HepG2 (cell line): ENCODE data around the gene RSPH4A. TPM values are rescaled to one million over a fixed set of nuclear protein-coding genes. Genes with fewer than 3 reads are reported as not detected.

ENCODE experiments used
- AKNA ChIP-seq: sonication (generic); formaldehyde crosslinking; IDR thresholded peaks from 2 replicates; pipeline ENCODE4 v1.4.0; 2020; ENCODE audit warnings: missing genetic modification reagents, borderline replicate concordance
- ARNT ChIP-seq: fragments of 450-650 bp; IDR thresholded peaks from 2 replicates; pipeline ENCODE4 v1.6.1; 2017
- CCDC6 ChIP-seq: sonication (generic); formaldehyde crosslinking; IDR thresholded peaks from 2 replicates; pipeline ENCODE4 v1.8.1; 2022; ENCODE audit warnings: mild to moderate bottlenecking, missing genetic modification reagents, moderate library complexity
- EED ChIP-seq: sonication (generic); formaldehyde crosslinking; IDR thresholded peaks from 2 replicates; pipeline ENCODE4 v1.5.0; 2020; ENCODE audit warnings: mild to moderate bottlenecking, missing genetic modification reagents
- GATA4 ChIP-seq: sonication (generic); IDR thresholded peaks from 2 replicates; pipeline ENCODE4 v1.6.1; 2016; ENCODE audit warnings: antibody characterized with exemption, low read depth, borderline replicate concordance
- IRF1 ChIP-seq: sonication (generic); formaldehyde crosslinking; IDR thresholded peaks from 2 replicates; pipeline ENCODE4 v1.4.0; 2020; ENCODE audit warnings: low read depth, mild to moderate bottlenecking, missing genetic modification reagents
- KDM4B ChIP-seq: sonication (generic); formaldehyde crosslinking; IDR thresholded peaks from 2 replicates; pipeline ENCODE4 v1.4.0; 2020; ENCODE audit warnings: missing genetic modification reagents
- MED8 ChIP-seq: sonication (generic); formaldehyde crosslinking; IDR thresholded peaks from 2 replicates; pipeline ENCODE4 v1.8.1; 2023; ENCODE audit warnings: mild to moderate bottlenecking, missing genetic modification reagents; ENCODE audit not compliant: insufficient replicate concordance
- POLR2AphosphoS2 ChIP-seq: IDR thresholded peaks from 2 replicates; pipeline ENCODE4 v1.6.1; 2011; ENCODE audit warnings: low read depth, low read length, improper control_type of control experiment
- PRPF4 ChIP-seq: fragments of 200-400 bp; formaldehyde crosslinking; IDR thresholded peaks from 2 replicates; pipeline ENCODE4 v1.6.1; 2016; ENCODE audit warnings: low read length, low read depth; ENCODE audit not compliant: poor library complexity, severe bottlenecking
- RAD51 ChIP-seq: fragments of 450-650 bp; IDR thresholded peaks from 2 replicates; pipeline ENCODE4 v1.6.1; 2016; ENCODE audit warnings: borderline replicate concordance
- RORA ChIP-seq: sonication (generic); formaldehyde crosslinking; IDR thresholded peaks from 2 replicates; pipeline ENCODE4 v1.5.0; 2020; ENCODE audit warnings: mild to moderate bottlenecking, missing genetic modification reagents, moderate library complexity
- SMC3 ChIP-seq: IDR thresholded peaks from 2 replicates; pipeline ENCODE4 v1.6.1; 2011; ENCODE audit warnings: low read length, improper control_type of control experiment
- STAG1 ChIP-seq: sonication (generic); formaldehyde crosslinking; IDR thresholded peaks from 2 replicates; pipeline ENCODE4 v1.4.0; 2020; ENCODE audit warnings: missing genetic modification reagents
- ZFP37 ChIP-seq: sonication (generic); formaldehyde crosslinking; IDR thresholded peaks from 2 replicates; pipeline ENCODE4 v1.4.0; 2020; ENCODE audit warnings: missing genetic modification reagents, borderline replicate concordance
- ZNF12 ChIP-seq: sonication (generic); formaldehyde crosslinking; IDR thresholded peaks from 2 replicates; pipeline ENCODE4 v1.5.0; 2020; ENCODE audit warnings: missing genetic modification reagents
- ZNF501 ChIP-seq: sonication (generic); formaldehyde crosslinking; IDR thresholded peaks from 2 replicates; pipeline ENCODE4 v1.5.1; 2020; ENCODE audit warnings: mild to moderate bottlenecking, moderate library complexity, missing genetic modification reagents
- ZNF564 ChIP-seq: sonication (generic); formaldehyde crosslinking; IDR thresholded peaks from 2 replicates; pipeline ENCODE4 v1.8.1; 2023; ENCODE audit warnings: mild to moderate bottlenecking, missing genetic modification reagents
- ZNF678 ChIP-seq: sonication (generic); formaldehyde crosslinking; IDR thresholded peaks from 2 replicates; pipeline ENCODE4 v1.4.0; 2020; ENCODE audit warnings: mild to moderate bottlenecking, missing genetic modification reagents
- ZNF761 ChIP-seq: sonication (generic); formaldehyde crosslinking; conservative IDR thresholded peaks from 2 replicates; pipeline ENCODE4 v1.4.0; 2020; ENCODE audit warnings: mild to moderate bottlenecking, missing genetic modification reagents
- polyA plus RNA-seq, 8 experiments: library from polyadenylated mRNA; depleted of rRNA in 3 of 8; stranded (reverse) in 7 of 8; unstranded in 1 of 8; fragments of >200 nt; fragmentation: Illumina TruSeq in 4 of 8; extraction: Trizol in 4 of 8; gene quantifications; 2 replicates each; pipeline versions ENCODE4 v1.2.1 to v1.2.3, GENCODE V29; 2011 to 2016; ENCODE audit warnings: low read depth in 4 of 8, missing spikeins in 1 of 8, mixed read lengths in 1 of 8; ENCODE audit not compliant: insufficient read depth in 1 of 8
- total RNA-seq, 5 experiments: library from RNA; depleted of rRNA; stranded (reverse); fragments of >200 nt; fragmentation: Illumina TruSeq; extraction: Trizol; gene quantifications; 2 replicates each; pipeline ENCODE4 v1.2.3, GENCODE V29; 2016; ENCODE audit warnings: low read depth in 1 of 5

Gene RSPH4A
- total and polyA plus RNA-seq, 2 of the 13 experiments (the other 11 are each of a cell fraction or from before 2014, with no cell fraction given), result 0.24 to 0.40 TPM

- TF ChIP-seq ZNF761, result 0 out of 2 replicates have a peak, but pooled peaks have one; percentile 11
- no peak for TF ChIP-seq ZNF501
- no peak for TF ChIP-seq POLR2AphosphoS2
- TF ChIP-seq MED8 (CRISPR knock-in tag), result no peak
- TF ChIP-seq AKNA, result no peak
- TF ChIP-seq ZNF564 (CRISPR knock-in tag), result 0 out of 2 replicates have a peak, but pooled peaks have one; percentile 10
- TF ChIP-seq GATA4, result no peak
- no peak for TF ChIP-seq SMC3
- no peak for TF ChIP-seq RAD51
- no peak for TF ChIP-seq PRPF4
- no peak for TF ChIP-seq IRF1 (CRISPR knock-in tag)
- TF ChIP-seq CCDC6 (CRISPR knock-in tag), result no peak
- TF ChIP-seq ZNF12 (CRISPR knock-in tag), result no peak
- no peak for TF ChIP-seq KDM4B
- TF ChIP-seq ZNF678, result no peak
- TF ChIP-seq ZFP37 (CRISPR knock-in tag), result peak; percentile 4; the same call in 1 of the 2 replicates
- TF ChIP-seq ARNT, result no peak
- no peak for TF ChIP-seq RORA (CRISPR knock-in tag)
- TF ChIP-seq EED (CRISPR knock-in tag), result no peak
- TF ChIP-seq STAG1 (CRISPR knock-in tag), result no peak
Observed at GRCh38 chr6:116667623-116668022, 51.3 kb downstream of the RSPH4A start (continued).
